Measurements from ENCODE around the gene MC1R. TPM values are rescaled to one million over a fixed set of nuclear protein-coding genes. Genes with fewer than 3 reads are reported as not detected.
"Not testable (repeated sequence)": the region's sequence is repeated elsewhere in the genome, so short reads cannot be mapped to it uniquely, and the experiment has no call there.

Gene MC1R
- total RNA-seq, 1 donor from 2014 or later: 9.5 TPM

- intact Hi-C loops (cut with micrococcal nuclease): no loop called here
Observed at GRCh38 chr16:89931964-89932363, 13.3 kb downstream of the MC1R start.

DNA sequence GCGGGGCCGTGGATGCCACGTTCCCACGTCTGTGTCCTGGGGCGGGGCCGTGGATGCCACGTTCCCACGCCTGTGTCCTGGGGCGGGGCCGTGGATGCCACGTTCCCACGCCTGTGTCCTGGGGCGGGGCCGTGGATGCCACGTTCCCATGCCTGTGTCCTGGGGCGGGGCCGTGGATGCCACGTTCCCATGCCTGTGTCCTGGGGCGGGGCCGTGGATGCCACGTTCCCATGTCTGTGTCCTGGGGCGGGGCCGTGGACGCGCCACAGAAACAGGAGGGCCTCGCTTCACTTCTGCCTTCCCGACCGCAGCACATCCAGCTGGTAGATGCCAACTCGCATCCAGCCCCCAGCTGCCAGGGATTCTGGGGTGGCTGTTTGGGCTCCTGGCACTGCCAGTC is 15.4 kb downstream of the MC1R start:
- intact Hi-C loops (cut with micrococcal nuclease): not testable (repeated sequence)

DNA sequence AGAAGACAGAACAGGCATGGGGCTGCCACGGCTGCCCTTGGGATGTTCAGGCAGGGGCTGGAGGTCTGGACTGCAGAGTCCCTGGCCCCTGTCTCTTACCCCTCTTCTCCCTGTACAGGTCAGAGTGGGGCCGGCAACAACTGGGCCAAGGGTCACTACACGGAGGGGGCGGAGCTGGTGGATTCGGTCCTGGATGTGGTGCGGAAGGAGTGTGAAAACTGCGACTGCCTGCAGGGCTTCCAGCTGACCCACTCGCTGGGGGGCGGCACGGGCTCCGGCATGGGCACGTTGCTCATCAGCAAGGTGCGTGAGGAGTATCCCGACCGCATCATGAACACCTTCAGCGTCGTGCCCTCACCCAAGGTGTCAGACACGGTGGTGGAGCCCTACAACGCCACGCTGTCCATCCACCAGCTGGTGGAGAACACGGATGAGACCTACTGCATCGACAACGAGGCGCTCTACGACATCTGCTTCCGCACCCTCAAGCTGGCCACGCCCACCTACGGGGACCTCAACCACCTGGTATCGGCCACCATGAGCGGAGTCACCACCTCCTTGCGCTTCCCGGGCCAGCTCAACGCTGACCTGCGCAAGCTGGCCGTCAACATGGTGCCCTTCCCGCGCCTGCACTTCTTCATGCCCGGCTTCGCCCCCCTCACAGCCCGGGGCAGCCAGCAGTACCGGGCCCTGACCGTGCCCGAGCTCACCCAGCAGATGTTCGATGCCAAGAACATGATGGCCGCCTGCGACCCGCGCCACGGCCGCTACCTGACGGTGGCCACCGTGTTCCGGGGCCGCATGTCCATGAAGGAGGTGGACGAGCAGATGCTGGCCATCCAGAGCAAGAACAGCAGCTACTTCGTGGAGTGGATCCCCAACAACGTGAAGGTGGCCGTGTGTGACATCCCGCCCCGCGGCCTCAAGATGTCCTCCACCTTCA is 16.2 kb downstream of the MC1R start:
- intact Hi-C loops (cut with micrococcal nuclease): no loop called here

DNA sequence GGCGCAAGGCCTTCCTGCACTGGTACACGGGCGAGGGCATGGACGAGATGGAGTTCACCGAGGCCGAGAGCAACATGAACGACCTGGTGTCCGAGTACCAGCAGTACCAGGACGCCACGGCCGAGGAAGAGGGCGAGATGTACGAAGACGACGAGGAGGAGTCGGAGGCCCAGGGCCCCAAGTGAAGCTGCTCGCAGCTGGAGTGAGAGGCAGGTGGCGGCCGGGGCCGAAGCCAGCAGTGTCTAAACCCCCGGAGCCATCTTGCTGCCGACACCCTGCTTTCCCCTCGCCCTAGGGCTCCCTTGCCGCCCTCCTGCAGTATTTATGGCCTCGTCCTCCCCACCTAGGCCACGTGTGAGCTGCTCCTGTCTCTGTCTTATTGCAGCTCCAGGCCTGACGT is 17.0 kb downstream of the MC1R start:
- intact Hi-C loops (cut with micrococcal nuclease): not testable (repeated sequence)

DNA sequence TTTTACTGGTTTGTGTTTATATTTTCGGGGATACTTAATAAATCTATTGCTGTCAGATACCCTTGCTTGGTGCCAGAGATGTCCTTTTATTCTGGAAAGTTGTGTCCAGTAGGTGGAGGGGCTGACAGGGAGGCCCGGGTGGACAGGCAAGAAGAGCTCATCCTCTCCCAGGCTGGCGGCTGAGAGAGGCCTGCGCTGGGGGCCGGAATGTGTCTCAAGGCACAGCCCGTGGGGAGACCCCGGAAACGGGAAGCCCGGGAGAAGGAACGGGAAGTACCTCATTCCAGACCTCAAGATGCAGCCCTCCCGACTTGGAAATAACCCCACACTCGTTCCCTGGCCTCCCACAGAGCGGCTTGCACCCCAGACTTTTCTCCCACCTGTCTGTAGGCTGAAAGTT is 17.4 kb downstream of the MC1R start:
- intact Hi-C loops (cut with micrococcal nuclease): no loop called here

DNA sequence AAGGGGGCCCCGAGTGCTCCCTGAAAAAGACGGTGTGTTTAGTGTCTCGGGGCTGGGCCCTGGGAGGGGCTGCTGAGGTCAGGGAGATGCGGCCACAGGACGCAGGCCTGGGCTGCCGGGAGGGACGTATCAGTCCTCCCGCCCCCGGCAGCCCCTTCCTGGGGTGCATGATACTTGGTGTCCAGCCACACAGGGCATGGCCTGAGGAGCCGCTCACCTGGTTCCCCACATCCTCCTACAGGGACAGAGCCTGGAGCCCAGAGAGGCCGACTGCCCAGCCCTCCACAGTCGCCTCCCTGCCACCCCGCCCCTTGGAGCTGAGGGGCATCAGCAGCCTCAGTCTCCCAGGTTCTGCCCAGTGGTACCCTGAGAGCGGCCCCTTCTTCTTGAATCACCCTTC is 17.8 kb downstream of the MC1R start:
- intact Hi-C loops (cut with micrococcal nuclease): no loop called here

- intact Hi-C loops (cut with micrococcal nuclease): no loop called here
Observed at GRCh38 chr16:89936981-89937380, 18.3 kb downstream of the MC1R start.

- intact Hi-C loops (cut with micrococcal nuclease): no loop called here
Observed at GRCh38 chr16:89938175-89938885, 19.7 kb downstream of the MC1R start.

DNA sequence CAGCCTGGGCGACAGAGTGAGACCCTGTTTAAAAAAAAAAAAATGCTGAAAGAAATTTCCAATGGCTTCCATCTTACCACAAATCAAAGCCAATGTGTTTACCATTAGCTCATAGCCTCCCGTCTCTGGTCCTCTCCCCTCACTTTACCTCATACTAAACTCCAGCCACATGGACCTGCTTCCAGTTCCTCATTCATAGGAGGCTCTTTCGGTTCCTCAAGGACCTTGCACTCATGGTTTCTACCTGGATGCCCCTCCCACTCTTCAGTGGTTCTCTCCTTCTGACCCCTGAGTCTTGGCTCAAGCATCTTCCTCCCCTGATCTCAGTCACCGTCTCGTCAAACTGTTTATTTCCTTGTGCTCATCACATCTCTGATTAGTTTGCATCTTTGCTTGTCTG is 26.1 kb downstream of the MC1R start:
- intact Hi-C loops (cut with micrococcal nuclease): no loop called here

DNA sequence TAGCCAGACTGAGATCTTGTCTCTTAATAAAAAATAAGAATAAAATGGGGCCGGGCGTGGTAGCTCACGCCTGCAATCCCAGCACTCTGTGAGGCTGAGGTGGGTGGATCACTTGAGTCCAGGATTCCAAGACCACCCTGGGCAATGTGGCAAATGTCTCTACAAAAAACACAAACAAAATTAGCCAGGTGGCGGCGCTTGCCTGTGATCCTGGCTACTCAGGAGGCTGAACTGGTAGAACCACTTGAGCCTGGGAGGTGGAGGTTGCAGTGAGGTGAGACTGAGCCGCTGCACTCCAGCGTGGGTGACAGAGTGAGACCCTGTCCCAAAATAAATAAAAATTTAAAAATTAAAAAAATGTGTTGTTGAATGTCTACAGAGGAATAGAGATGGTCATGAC is 27.0 kb downstream of the MC1R start:
- intact Hi-C loops (cut with micrococcal nuclease): no loop called here

DNA sequence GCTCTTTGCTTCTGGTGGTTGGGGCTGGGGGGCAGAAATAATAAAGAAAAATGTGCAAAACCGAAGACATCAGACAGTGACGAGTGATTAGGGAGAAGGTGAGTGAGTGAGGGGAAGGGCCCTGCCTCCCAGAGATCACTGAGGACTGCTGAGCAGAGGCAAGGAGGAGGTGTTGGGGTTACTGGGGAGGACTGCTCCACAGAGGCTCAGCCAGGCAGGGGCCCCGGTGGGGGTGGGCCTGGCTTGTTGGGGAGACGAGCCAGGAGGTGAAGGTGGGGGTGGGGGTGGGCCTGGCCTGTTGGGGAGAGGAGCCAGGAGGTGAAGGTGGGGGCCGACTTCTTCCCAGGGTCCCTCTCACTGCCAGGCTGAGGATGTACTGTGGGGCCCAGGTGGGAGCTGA is 27.9 kb downstream of the MC1R start:
- intact Hi-C loops (cut with micrococcal nuclease): no loop called here

DNA sequence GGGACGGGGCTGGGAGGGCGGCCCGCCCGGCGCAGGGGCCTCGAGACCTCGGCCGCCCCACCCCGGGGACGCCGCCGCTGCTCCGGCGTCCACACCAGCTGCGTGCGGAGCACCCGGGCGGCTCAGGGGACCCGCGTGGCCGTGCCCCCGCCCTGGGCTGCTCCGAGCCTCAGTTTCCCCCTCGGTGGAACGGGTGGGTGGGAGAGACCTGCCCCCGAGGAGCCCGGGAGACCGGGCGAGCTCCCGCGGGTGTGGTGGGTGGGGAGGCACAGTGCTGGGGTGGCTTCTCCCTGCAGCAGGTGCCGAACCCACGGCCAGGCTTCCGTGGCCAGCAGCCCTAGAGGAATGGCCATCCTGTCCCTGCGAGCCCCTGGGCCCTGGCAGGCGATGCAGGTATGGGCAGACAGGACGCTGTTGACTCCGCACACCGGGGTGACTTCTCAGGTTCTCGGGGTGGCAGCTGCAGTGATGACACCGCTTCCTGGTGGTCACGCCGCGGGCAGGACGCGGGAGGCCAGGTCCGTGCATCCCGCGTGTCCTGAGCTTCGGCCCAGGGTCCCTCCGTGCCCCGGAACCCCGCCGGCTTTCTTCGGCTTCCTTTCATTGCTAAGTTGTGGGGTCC is 30.6 kb downstream of the MC1R start:
- intact Hi-C loops (cut with micrococcal nuclease): loop anchor here (2.0 kb wide), 2 partner anchors 22 to 74 kb away; no protein-coding TSS in a partner anchor

DNA sequence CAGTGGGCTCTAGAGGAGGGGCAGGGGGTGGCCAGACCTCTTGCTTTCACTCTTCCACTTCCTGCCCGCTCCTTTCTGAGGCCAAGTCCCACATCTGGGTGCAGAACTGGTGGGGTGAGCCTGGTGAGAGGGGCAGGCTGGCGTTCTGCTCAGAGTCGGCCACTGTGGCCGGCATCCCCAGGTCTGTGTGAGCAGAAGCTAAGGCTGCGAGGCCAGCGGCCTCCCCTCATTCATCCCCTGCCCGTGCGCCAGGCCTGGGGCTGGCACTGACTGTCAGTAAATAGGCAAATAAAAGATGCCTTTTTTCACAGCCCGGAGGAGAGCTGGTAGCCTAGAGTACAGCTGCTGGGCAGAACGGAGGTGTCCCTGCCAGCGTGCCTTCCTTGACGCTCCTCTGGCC is 31.1 kb downstream of the MC1R start:
- intact Hi-C loops (cut with micrococcal nuclease): loop anchor here (2.0 kb wide), 2 partner anchors 23 to 75 kb away; no protein-coding TSS in a partner anchor

- intact Hi-C loops (cut with micrococcal nuclease): no loop called here
Observed at GRCh38 chr16:89951509-89951908, 32.8 kb downstream of the MC1R start.

GRCh38 chr16:89952049-89952448 is 33.4 kb downstream of the MC1R start:
- intact Hi-C loops (cut with micrococcal nuclease): no loop called here

DNA sequence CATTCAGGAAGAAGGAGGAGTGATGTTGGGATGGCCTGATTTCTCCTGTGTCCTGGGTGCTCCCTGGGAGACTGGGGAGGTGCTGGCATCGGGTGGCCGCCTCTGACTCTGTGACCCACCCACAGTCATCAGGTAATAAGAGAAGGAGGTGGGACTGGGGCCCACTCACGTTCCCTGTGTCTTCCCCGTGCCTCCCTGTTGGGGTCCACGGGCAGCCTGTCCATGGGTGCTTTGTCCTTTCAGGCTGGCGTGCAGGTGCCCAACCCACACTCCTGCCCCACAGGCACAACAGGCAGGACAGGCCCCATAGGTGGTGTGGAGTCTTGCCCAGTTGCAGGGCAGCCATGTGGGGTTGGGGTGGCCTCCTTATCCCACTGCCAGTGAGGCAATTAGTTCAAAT is 33.9 kb downstream of the MC1R start:
- intact Hi-C loops (cut with micrococcal nuclease): no loop called here

- intact Hi-C loops (cut with micrococcal nuclease): no loop called here
Observed at GRCh38 chr16:89953671-89954406, 35.2 kb downstream of the MC1R start.

- intact Hi-C loops (cut with micrococcal nuclease): no loop called here
Observed at GRCh38 chr16:89954462-89954861, 35.8 kb downstream of the MC1R start.

DNA sequence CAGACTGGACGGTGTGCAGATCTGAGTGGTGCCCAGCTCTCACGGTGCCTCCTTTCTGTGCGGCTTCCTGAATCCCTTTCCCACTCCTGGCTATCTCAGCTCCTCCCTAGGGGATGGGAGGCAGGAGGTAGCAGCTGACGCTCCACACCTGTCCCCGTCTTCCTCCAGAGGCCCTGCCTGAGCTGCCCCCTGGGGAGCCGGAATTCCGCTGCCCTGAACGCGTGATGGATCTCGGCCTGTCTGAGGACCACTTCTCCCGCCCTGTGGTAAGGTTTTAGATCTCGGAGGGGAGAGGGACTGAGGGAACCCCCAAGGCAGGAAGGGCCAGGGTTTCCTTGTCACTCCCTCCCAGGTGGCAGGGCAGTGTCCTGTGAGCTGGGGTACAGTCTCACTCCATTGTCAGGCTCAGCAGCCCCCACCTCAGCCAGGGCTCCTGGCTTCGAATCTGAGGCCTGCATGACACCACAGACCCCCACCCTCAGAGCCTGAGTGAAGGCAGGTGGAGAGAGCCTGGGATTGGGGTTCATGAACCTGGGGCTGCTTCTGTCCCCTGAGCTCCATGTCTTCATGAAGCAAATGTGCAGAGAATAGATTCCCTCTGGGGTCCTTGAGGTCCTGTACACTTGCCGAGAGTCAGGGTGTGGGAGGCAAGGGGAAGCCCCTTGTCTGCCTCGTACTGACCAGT is 36.5 kb downstream of the MC1R start:
- intact Hi-C loops (cut with micrococcal nuclease): no loop called here

GRCh38 chr16:89956505-89957215 is 38.0 kb downstream of the MC1R start:
- intact Hi-C loops (cut with micrococcal nuclease): no loop called here
